Fibroblast of mammary gland (primary cell): Measurements from ENCODE around the gene NFKB1.

Experiments used
- DNase-seq: peaks from one replicate; pipeline ENCODE4 v3.0.0-alpha.2; 2010; ENCODE audit warnings: low read depth
- H3K4me3 ChIP-seq: 2 replicates; pipeline ENCODE4 v1.5.1; 2011; ENCODE audit warnings: low read depth, mild to moderate bottlenecking, low read length, moderate library complexity; ENCODE audit not compliant: control insufficient read depth
- CTCF ChIP-seq: conservative IDR thresholded peaks from 2 replicates; pipeline ENCODE4 v1.5.1; 2011; ENCODE audit warnings: low read depth, low read length, inconsistent platforms; ENCODE audit not compliant: control insufficient read depth, insufficient read depth

The NFKB1 gene

GRCh38 chr4:102525504-102525903 is 24.3 kb downstream of the NFKB1 start:
- TF ChIP-seq CTCF: no peak
- DNase-seq: no peak
- H3K4me3 ChIP-seq: no peak overlapping the region

DNA sequence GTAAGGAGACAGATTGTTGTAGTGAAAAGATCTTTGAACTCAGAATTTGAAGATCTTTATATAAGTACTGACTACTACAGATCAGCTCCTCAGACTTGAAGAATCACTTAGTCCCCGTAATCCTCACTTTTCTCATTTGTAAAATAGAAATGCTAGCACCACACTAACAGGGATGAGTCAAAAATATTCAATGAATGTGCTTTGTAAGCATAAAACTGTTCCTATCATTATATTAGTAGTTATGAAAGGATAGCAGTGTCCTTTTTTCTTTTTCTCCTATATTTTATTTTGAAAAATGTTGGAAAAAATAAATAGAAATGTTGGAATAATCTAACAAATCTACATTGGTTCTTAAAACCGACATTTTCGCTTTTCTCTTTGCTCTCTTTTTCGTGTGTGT is 25.4 kb downstream of the NFKB1 start:
- H3K4me3 ChIP-seq: no peak overlapping the region
- no peak for TF ChIP-seq CTCF
- no peak for DNase-seq

DNA sequence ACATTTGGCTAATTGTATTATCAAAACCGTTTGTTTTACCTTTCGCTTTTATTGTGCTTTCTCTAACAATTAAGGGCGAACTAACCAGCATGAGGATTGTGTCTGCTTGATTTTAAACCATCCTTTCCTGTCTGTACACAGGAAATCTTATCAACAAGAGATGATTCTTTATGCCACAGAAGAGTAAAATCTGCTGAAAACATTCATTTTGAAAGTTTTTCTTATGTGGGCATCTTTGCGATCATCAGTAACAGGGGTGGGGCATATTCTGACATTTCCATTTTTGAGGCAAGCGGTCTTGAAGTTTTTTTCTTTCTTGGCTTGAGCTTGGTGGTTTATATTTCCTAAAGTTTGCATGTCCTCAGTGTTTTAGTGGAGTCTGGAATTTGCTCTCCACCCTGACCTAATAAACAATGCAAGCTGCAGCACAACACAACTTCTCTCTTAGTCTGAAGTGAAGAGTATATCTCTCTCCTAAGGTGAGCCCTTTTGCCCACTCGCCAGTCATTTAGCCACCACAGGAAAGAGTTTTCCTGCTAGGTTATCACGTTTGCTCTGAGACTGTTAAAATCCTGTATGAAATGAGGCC is 26.6 kb downstream of the NFKB1 start:
- H3K4me3 ChIP-seq: no peak overlapping the region
- no peak for TF ChIP-seq CTCF
- no peak for DNase-seq

- no peak for DNase-seq
- H3K4me3 ChIP-seq: no peak overlapping the region
- TF ChIP-seq CTCF: no peak
Observed at GRCh38 chr4:102529977-102530376, 28.8 kb downstream of the NFKB1 start.

DNA sequence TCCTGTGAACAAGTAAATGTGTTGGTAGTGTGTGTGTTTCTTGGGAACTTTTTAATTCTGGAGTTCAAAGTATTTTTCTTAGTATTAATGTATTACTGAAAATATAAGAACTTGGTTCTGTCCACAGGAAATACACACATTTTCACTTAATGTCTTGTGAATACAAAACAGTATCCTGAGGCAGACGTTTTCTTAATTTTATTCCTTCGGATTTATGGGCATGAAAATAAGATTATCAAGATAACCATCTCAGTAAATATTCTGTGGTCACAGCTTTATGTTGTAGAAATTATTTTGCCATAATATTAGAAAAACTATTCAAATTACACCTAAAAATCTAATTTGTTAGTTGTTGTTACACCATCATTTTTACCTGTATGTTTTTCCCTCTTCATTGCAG is 29.8 kb downstream of the NFKB1 start:
- H3K4me3 ChIP-seq: no peak overlapping the region
- DNase-seq: no peak
- no peak for TF ChIP-seq CTCF

- H3K4me3 ChIP-seq: no peak overlapping the region
- DNase-seq: no peak
- no peak for TF ChIP-seq CTCF
Observed at GRCh38 chr4:102531462-102531861, 30.3 kb downstream of the NFKB1 start.

GRCh38 chr4:102533348-102533747 is 32.2 kb downstream of the NFKB1 start:
- TF ChIP-seq CTCF: no peak
- DNase-seq: no peak

More at GRCh38 chr4:102533348-102533747, 32.2 kb downstream of the NFKB1 start:
- no peak overlapping the region for H3K4me3 ChIP-seq
